DOHH2 (cell line): ENCODE measurements around the gene INHBE.

Experiments
- H3F3A ChIP-seq: fragments of 200-600 bp; sonication (generic), shearing (Covaris generic); 2 replicates; pipeline ENCODE4 v1.6.0; 2016; ENCODE audit warnings: antibody characterized with exemption, mild to moderate bottlenecking; ENCODE audit not compliant: control insufficient read depth, insufficient read depth
- H3K27ac ChIP-seq: fragments of 200-600 bp; sonication (generic); 2 replicates; pipeline ENCODE4 v1.5.1; 2014; ENCODE audit warnings: low read depth, mild to moderate bottlenecking, low read length, moderate library complexity
- H3K27me3 ChIP-seq: fragments of 200-600 bp; sonication (generic); 2 replicates; pipeline ENCODE4 v1.6.1; 2014; ENCODE audit warnings: mild to moderate bottlenecking, low read length, mixed read lengths; ENCODE audit not compliant: control insufficient read depth
- H3K36me3 ChIP-seq: fragments of 200-600 bp; sonication (generic); 2 replicates; pipeline ENCODE4 v1.6.1; 2014; ENCODE audit warnings: mild to moderate bottlenecking, low read length, moderate library complexity, mixed read lengths; ENCODE audit not compliant: control insufficient read depth
- H3K4me1 ChIP-seq: fragments of 200-600 bp; sonication (generic); 2 replicates; pipeline ENCODE4 v1.6.1; 2014; ENCODE audit warnings: mild to moderate bottlenecking, low read length, mixed read lengths; ENCODE audit not compliant: control insufficient read depth
- H3K4me2 ChIP-seq: fragments of 200-600 bp; sonication (generic); 2 replicates; pipeline ENCODE4 v1.6.0; 2014; ENCODE audit warnings: mild to moderate bottlenecking, low read length, moderate library complexity
- H3K4me3 ChIP-seq: fragments of 200-600 bp; sonication (generic); 2 replicates; pipeline ENCODE4 v1.5.1; 2014; ENCODE audit warnings: mild to moderate bottlenecking, low read length, mixed read lengths
- H3K79me2 ChIP-seq: fragments of 200-600 bp; sonication (generic); 2 replicates; pipeline ENCODE4 v1.6.1; 2014; ENCODE audit warnings: mild to moderate bottlenecking, low read length, mixed read lengths; ENCODE audit not compliant: control insufficient read depth
- H3K9me2 ChIP-seq: fragments of 200-600 bp; sonication (generic); replicated peaks from 2 replicates; pipeline ENCODE4 v1.6.1; 2014; ENCODE audit warnings: mild to moderate bottlenecking, low read length, mixed read lengths; ENCODE audit not compliant: control insufficient read depth
- H3K9me3 ChIP-seq: fragments of 200-600 bp; sonication (generic); 2 replicates; pipeline ENCODE4 v1.6.1; 2014; ENCODE audit warnings: antibody characterized with exemption, low read length, mixed read lengths; ENCODE audit not compliant: control insufficient read depth, insufficient read depth
- H4K20me1 ChIP-seq: fragments of 200-600 bp; sonication (generic); 2 replicates; pipeline ENCODE4 v1.6.0; 2014; ENCODE audit warnings: low read depth, mild to moderate bottlenecking, antibody characterized with exemption, low read length, moderate library complexity; ENCODE audit not compliant: control insufficient read depth, insufficient read depth
- CTCF ChIP-seq: fragments of 200-600 bp; sonication (generic); IDR thresholded peaks from one replicate; pipeline ENCODE4 v1.5.1; 2014; ENCODE audit warnings: antibody characterized with exemption, mild to moderate bottlenecking, low read depth, low read length; ENCODE audit not compliant: poor library complexity, severe bottlenecking
- EZH2phosphoT487 ChIP-seq: fragments of 200-600 bp; sonication (generic); IDR thresholded peaks from 2 replicates; pipeline ENCODE4 v1.6.1; 2017; ENCODE audit warnings: borderline replicate concordance, mild to moderate bottlenecking, antibody characterized with exemption, low read length, moderate library complexity, mixed read lengths

The INHBE gene

GRCh38 chr12:57475271-57476161 is 20.4 kb downstream of the INHBE start:
- H3K27me3 ChIP-seq = no peaks in the 10 kb centered on the region
- peaks cover 51% of the 10 kb centered on the region for H3K36me3 ChIP-seq
- no peak overlapping the region for H3K27ac ChIP-seq
- H3K4me1 ChIP-seq = peaks cover 47% of the 10 kb centered on the region
- H3K9me2 ChIP-seq = no peaks in the 10 kb centered on the region
- peaks cover 24% of the 10 kb centered on the region for H3K79me2 ChIP-seq
- peaks cover 13% of the 10 kb centered on the region for H3F3A ChIP-seq
- peak overlapping the region; percentile 90; the same call in 1 of the 2 replicates for H3K4me3 ChIP-seq
- peak overlapping the region; percentile 98; the same call in 1 of the 2 replicates for H3K4me2 ChIP-seq
- no peaks in the 10 kb centered on the region for H3K9me3 ChIP-seq
- no peaks in the 10 kb centered on the region for H4K20me1 ChIP-seq
- TF ChIP-seq EZH2phosphoT487 = no peak
- no peak for TF ChIP-seq CTCF

- no peaks in the 10 kb centered on the region for H3K9me2 ChIP-seq
- TF ChIP-seq CTCF (peak; percentile 79), EZH2phosphoT487 (no peak)
- peak overlapping the region; percentile 90 for H3K4me3 ChIP-seq
- peak overlapping the region; percentile 97 for H3K27ac ChIP-seq
- H3K27me3 ChIP-seq = no peaks in the 10 kb centered on the region
- peaks cover 18% of the 10 kb centered on the region for H3F3A ChIP-seq
- peaks cover 52% of the 10 kb centered on the region for H3K4me1 ChIP-seq
- peaks cover 45% of the 10 kb centered on the region for H3K36me3 ChIP-seq
- peaks cover 24% of the 10 kb centered on the region for H3K79me2 ChIP-seq
- peak overlapping the region; percentile 98 for H3K4me2 ChIP-seq
- H3K9me3 ChIP-seq = no peaks in the 10 kb centered on the region
- H4K20me1 ChIP-seq = no peaks in the 10 kb centered on the region
Measured at GRCh38 chr12:57476162-57476992, 21.3 kb downstream of the INHBE start.

GRCh38 chr12:57476993-57477709 is 22.0 kb downstream of the INHBE start:
- Histone ChIP-seq H3K27me3 (no peaks in the 10 kb centered on the region), H3K4me3 (peak overlapping the region; percentile 90), H3K4me1 (peaks cover 56% of the 10 kb centered on the region), H3K9me3 (no peaks in the 10 kb centered on the region), H4K20me1 (no peaks in the 10 kb centered on the region), H3K9me2 (no peaks in the 10 kb centered on the region), H3K4me2 (peak overlapping the region; percentile 98), H3K36me3 (peaks cover 37% of the 10 kb centered on the region), H3K27ac (peak overlapping the region; percentile 97), H3F3A (peaks cover 18% of the 10 kb centered on the region), H3K79me2 (peaks cover 24% of the 10 kb centered on the region)
- TF ChIP-seq EZH2phosphoT487 (no peak), CTCF (no peak)
